H1 (cell line): ENCODE measurements around the gene AIF1.

Source experiments
- ATF2 ChIP-seq: IDR thresholded peaks from 2 replicates; pipeline ENCODE4 v1.6.1; 2012; ENCODE audit warnings: low read length, inconsistent platforms
- CREB1 ChIP-seq: IDR thresholded peaks from 2 replicates; pipeline ENCODE4 v1.6.1; 2012; ENCODE audit warnings: inconsistent platforms
- CTCF ChIP-seq, 3 experiments: IDR thresholded peaks; 1 replicate in 2 of 3; 2 replicates in 1 of 3; pipeline versions ENCODE4 v1.5.1 to v1.6.1; 2011; ENCODE audit warnings: low read length in 3 of 3, mild to moderate bottlenecking in 3 of 3, inconsistent platforms in 2 of 3, low read depth in 1 of 3, moderate library complexity in 1 of 3; ENCODE audit not compliant: insufficient read depth in 1 of 3; ENCODE audit errors: control extremely low read depth in 1 of 3
- EGR1 ChIP-seq: IDR thresholded peaks from 2 replicates; pipeline ENCODE4 v1.6.1; 2011; ENCODE audit warnings: low read depth, low read length, borderline replicate concordance
- EZH2 ChIP-seq: fragments of 200-600 bp; sonication (generic); IDR thresholded peaks from 2 replicates; pipeline ENCODE4 v1.7.1; 2012; ENCODE audit warnings: low read depth, mild to moderate bottlenecking, moderate library complexity, low read length, inconsistent platforms; ENCODE audit not compliant: severe bottlenecking
- GABPA ChIP-seq: IDR thresholded peaks from 2 replicates; pipeline ENCODE4 v1.6.1; 2011; ENCODE audit warnings: mild to moderate bottlenecking, low read length, moderate library complexity, borderline replicate concordance; ENCODE audit not compliant: insufficient read depth
- JUND ChIP-seq: IDR thresholded peaks from 2 replicates; pipeline ENCODE4 v1.6.1; 2011; ENCODE audit warnings: mild to moderate bottlenecking, improper control_type of control experiment, low read length
- POLR2A ChIP-seq, 2 experiments: IDR thresholded peaks; 1 replicate in 1 of 2; 2 replicates in 1 of 2; pipeline ENCODE4 v1.6.1; 2011; ENCODE audit warnings: low read depth in 2 of 2, low read length in 2 of 2, mild to moderate bottlenecking in 2 of 2; ENCODE audit errors: control extremely low read depth in 1 of 2
- POLR2AphosphoS5 ChIP-seq: IDR thresholded peaks from 2 replicates; pipeline ENCODE4 v1.6.1; 2011; ENCODE audit warnings: low read depth, low read length
- RXRA ChIP-seq: IDR thresholded peaks from 2 replicates; pipeline ENCODE4 v1.6.1; 2011; ENCODE audit warnings: low read depth, mild to moderate bottlenecking, low read length, moderate library complexity; ENCODE audit not compliant: insufficient read depth
- SUZ12 ChIP-seq: fragments of 200-600 bp; sonication (generic); IDR thresholded peaks from 2 replicates; pipeline ENCODE4 v1.6.1; 2012; ENCODE audit warnings: mild to moderate bottlenecking, inconsistent platforms, low read length, moderate library complexity, mixed read lengths
- TAF1 ChIP-seq: IDR thresholded peaks from 2 replicates; pipeline ENCODE4 v1.6.1; 2011; ENCODE audit warnings: mild to moderate bottlenecking, low read depth, low read length
- TEAD4 ChIP-seq: IDR thresholded peaks from 2 replicates; pipeline ENCODE4 v1.6.1; 2012; ENCODE audit warnings: low read depth, low read length, inconsistent platforms, mixed read lengths

GRCh38 chr6:31655349-31656237 is 40.6 kb downstream of the AIF1 start, which contains the start of gene APOM:
- TF ChIP-seq ATF2 (no peak), TEAD4 (no peak), TAF1 (no peak), SUZ12 (no peak), CREB1 (no peak), POLR2A (IDR thresholded peaks at IDR 0.05; ENCODE audit: control extremely low read depth in 1 of 2, low read depth in 2 of 2, low read length in 2 of 2) (no peak), CTCF (IDR thresholded peaks at IDR 0.05; ENCODE audit: control extremely low read depth in 1 of 3, insufficient read depth in 1 of 3, low read depth in 1 of 3, low read length in 3 of 3) (no peak), POLR2AphosphoS5 (0 out of 2 replicates have a peak, but pooled peaks have one; percentile 33), EZH2 (no peak), EGR1 (no peak), GABPA (no peak), JUND (no peak), RXRA (no peak)
